HG03095 (cell line): ENCODE data around the gene CFAP20DC.
"Not testable (repeated sequence)": the region's sequence is repeated elsewhere in the genome, so short reads cannot be mapped to it uniquely, and the experiment has no call there.

Experiments
- ATAC-seq: cut with Tn5 transposase; IDR thresholded peaks from one replicate; pipeline ENCODE4 v1.9.1; 2021; ENCODE audit warnings: moderate library complexity; ENCODE audit not compliant: unreplicated experiment

CFAP20DC gene

DNA sequence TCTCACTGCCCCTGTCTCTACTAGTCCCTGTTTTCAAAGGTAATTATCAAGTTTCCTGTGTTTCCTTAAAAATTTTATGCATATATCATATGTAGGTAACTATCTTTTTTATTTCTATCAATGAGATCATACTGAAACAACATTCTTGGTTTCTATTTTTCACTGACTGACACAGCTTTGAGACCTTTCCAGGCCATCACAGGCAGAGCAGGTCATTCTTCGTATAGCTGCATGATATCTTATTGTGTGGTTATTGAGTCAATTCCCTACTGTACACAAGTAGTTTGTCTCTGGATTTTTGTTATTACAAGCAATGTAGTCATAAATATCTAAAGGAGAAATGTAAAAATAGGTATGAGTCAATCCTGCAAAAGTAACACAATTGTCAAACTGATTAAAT lies 169.6 kb downstream of the CFAP20DC start:
- no peak for ATAC-seq

DNA sequence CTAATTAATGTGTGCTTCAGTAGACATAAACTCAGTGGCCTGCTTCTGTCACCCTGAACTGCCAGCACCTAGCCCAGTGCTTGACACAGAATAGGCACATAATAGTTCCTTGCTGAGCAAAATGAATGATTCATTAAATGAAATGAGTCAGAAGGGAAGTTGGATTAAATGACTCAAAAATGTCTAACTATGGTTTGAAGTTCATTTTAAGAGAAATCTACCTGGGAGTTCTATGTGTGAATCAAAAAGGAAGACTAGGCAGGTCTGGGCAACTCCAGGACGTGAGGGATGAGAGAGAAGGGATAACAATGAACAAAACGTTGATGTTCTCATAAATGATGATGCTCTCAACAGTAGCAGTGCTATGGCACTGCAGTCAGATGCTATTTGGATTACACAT lies 175.0 kb downstream of the CFAP20DC start:
- ATAC-seq = peak; percentile 76

DNA sequence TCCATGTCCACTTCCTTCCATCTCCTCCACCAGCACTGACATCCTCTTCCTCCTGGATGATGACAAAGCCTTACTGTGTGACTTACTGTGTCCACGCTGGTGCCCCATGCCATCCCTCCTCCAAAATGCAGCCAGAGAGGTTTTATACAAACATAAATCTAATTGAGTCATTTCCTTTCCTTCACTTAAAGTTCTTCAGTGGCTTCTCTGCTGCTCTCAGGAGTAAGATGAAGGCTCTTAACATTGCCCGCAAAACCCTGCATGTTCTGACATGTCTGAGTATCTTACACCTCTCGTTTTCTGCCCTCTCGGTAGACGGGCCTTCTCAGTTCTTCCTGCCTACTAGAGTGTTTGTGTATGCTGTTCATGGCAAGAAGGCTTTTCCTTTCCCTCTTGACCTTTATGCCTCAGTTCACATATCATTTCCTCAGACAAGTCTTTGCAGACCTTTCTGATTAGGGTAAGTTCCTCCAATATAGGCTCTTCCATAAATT lies 175.5 kb downstream of the CFAP20DC start:
- ATAC-seq = peak; percentile 71

DNA sequence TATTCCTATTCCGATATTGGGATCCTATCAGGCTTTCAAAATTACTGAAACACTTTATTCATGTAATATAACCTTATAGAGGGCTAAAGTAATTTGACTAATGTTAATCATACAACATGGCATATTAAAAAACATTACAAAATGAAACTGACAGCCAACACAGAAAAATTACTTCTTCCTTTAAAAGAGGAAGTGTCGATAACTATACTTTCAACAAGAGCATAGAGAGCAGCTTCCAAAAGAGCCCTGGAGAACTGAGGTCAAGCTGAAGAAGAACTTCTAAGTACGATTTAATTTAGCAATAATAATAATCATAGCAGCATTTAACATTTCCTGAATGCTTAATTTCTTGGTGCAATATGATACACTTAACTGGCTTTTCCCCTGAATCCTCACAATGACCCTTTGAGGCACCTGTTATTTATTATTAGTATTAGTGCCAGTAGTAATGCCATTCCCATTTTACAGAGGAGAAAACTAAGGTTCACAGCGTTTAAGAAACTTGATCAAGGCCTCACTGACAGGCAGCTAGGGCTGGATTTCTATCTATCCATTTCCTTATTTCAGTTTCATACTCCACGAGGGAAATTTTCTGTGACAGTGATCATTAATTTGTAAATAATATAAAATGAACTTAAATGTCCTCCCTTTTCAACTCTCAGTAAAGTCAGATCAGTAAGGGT lies 181.6 kb downstream of the CFAP20DC start:
- ATAC-seq = peak; percentile 57

DNA sequence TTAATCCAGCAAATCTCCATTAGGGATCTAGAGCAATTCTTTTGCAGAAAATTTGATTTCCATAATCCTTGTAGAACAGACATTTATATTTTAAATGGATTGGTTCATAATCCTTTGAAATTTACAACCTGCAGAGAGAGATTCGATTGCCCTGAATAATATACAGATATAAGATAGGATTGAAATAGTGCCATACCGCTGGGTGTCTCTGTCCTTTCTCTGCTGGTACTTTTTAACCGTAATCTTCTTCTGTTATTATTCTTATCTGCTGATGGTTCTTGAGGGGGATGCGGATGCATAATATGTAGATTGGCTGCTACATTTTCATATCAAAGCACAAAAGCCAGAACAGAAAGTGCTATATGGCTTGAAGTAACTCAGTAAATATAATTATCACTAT lies 182.2 kb downstream of the CFAP20DC start:
- no peak for ATAC-seq

DNA sequence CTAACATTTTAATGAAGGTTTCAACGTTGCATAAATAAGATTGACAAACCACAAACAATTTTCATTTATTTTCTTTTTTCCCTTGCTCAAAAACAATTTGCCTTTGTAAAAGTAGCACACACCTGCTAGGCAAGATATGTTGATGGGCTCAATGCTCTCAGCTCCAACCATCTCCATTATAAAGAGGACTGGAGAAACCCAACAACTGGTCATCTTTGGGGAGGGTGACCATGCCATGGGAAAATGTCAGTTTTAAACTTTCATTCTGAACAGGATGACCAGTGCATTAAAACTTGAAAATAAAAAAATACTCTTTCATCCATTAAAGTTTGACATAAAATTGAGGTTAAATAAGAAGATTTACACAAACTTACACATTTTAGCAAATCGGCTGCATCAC lies 183.7 kb downstream of the CFAP20DC start:
- no peak for ATAC-seq

DNA sequence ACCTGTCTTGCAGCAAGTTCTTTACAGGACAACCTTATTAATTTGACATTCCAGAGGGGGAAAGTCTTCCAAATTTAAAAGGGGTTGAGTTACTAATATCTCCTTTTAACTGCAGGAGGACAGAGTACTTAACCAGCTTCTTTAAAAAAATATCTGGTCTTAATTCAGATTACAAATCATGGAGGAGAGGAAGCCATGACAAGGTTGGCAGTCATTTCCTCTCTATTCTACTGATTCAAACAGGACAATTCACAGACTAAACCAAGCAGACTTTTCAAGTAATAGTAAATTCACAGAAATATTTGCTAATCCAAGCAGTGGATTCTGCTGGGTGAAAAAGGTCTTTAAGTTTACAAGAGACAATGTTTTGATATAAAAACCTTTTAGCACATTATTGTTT lies 185.3 kb downstream of the CFAP20DC start:
- no peak for ATAC-seq

DNA sequence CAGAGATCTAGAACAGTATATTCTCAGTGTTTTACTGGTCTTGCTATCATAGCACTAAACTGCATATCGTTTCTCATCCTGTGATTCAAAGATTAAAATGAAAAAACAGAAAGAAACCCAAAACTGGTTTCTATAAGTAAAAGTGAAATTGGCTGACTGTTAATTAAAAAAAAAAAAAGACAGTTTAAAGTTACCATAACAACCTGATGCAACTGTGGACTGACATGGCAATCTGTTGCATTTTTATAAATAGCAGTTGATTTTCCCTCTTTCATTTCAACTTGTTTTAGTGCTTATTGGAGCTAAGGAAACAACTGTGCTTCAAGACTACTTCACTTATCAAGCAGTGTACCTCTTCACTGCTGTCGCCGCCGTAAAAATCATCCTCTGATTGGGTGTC lies 186.6 kb downstream of the CFAP20DC start:
- no peak for ATAC-seq

DNA sequence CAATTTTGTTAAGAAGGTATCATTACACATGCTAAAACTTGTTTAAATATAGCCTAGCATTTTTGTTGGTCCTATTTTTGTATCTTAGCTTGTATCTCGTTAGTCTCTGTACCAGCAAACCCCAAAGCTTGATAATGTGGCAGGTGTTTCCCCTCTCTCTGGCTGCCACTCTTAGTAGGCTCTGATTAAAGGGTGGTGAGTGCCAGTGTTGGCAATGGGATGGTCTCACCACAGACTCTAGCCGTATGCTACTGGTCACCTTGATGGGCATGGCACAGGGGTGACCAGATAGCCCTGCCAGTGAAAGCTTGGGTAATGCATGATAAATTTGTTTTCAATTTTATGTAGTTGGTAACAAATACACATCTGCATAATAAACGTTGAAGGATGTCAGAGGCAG lies 188.3 kb downstream of the CFAP20DC start:
- ATAC-seq = no peak

DNA sequence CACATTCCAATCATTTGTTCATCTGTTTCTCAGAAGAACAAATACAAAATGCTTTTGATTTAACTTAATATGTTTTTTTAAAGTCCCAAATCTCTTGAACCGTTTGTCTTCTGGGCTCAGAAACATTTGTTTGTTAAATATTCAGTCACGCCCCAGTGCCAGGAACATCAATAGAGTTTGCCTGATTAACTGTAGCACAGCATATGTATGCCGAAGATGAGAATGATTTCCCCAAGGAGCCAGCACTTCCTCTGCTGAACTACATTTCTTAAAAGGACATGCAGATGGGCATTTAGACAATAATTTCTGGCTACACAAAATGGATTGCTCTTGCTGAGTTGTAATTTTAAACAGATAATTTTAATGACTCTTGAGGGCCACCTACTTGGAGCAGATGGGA lies 191.7 kb downstream of the CFAP20DC start:
- no peak for ATAC-seq

DNA sequence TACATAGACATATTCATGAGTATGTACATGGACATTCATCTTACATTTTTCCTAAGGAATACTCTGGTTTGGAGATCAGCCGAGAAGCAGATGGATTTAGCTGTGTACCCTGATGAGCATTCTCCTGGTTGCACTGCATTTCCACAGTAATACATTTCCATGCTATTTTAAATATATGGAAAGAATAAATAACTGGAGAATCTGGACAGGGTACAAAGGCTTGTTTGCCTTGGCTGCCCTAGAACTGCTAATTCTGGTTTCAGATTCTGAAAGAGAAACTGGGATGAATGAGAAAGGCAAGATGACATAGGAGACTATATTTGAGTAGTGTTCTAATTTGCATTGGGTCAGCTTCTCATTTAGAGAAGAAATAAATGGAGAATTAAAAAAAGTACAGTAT lies 192.4 kb downstream of the CFAP20DC start:
- ATAC-seq = no peak

DNA sequence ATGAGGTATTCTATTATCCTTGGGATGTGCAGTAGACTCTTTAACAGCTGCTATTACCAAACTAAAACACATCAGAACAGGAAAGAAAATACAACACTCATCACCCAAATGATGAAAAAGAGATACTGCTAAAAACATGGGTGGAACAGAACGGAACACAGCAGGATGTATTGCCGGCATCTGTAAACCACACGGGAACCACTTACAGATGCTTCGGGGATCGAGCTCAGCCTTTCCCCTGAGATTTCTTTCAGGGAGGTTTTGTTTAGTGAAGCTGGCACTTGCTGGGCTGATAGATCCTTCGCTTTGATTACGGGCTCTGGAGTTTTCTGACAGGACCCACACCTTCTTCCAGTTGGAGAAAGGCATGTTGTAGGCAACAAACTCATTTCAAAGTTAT lies 201.0 kb downstream of the CFAP20DC start:
- no peak for ATAC-seq

DNA sequence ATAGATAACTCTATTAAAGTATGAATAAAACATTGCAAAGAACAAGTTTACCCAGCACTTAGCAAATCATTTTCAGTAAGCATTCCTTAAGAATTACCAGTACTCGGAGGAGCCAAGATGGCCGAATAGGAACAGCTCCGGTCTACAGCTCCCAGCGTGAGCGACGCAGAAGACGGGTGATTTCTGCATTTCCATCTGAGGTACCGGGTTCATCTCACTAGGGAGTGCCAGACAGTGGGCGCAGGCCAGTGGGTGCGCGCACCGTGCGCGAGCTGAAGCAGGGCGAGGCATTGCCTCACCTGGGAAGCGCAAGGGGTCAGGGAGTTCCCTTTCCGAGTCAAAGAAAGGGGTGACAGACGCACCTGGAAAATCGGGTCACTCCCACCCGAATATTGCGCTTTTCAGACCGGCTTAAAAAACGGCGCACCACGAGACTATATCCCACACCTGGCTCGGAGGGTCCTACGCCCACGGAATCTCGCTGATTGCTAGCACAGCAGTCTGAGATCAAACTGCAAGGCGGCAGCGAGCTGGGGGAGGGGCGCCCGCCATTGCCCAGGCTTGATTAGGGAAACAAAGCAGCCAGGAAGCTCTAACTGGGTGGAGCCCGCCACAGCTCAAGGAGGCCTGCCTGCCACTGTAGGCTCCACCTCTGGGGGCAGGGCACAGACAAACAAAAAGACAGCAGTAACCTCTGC lies 207.6 kb downstream of the CFAP20DC start:
- ATAC-seq = not testable (repeated sequence)

DNA sequence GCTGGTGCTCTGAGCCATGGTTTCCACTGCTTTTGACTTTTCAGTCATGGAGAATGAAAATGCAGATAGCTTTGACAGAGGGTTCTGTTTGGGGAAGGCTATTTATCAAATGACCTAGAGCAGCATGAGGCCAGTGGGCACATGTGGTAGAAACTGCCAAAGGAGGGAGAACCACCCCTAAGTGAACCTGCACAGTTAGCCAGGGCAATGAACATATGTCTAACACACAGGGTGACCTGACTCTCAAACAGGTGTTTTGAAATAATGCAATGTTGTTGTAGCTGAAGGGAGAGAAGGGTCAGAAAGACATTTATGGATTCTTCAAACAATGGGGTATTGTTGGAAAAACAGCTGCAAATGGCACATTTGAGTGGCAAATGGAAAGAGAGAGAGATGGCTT lies 208.9 kb downstream of the CFAP20DC start:
- no peak for ATAC-seq

DNA sequence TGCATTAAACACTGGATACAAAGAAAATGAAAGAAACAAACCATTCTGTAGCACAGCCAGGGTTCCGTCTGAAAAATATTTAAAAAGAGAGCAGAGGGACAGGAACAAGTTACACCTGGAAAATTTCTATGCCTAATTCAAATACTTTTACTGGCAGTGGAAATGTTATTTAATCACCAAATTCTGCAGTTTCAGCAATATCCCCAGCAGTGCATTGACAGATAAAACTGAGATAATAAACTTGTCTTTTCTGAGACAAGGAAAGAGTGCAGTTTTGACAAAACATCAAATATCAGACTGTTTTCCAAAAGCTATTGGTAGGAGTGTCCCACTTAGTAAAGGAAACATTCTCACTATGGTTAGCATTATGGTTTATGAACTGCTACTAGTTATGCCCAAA lies 209.9 kb downstream of the CFAP20DC start:
- ATAC-seq = no peak

DNA sequence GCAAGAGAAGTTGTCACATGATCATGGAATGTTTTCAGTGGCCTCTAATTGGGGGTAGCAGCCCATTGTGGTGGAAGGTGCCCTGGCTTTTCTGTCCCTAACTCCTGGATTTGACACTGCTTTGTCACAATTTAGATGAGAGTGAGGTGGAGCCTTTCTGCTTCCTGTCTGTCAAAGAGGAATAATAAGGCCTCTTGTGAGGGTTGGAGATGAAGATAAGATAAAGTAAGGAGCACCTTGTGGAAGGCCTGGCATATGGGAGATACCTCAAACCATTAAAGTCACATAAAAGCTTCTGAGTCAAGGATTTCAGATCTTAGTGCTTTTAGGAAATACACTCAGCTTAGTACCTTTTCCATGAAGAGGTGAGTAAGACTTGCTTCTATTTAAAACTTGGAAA lies 210.6 kb downstream of the CFAP20DC start:
- ATAC-seq = no peak

DNA sequence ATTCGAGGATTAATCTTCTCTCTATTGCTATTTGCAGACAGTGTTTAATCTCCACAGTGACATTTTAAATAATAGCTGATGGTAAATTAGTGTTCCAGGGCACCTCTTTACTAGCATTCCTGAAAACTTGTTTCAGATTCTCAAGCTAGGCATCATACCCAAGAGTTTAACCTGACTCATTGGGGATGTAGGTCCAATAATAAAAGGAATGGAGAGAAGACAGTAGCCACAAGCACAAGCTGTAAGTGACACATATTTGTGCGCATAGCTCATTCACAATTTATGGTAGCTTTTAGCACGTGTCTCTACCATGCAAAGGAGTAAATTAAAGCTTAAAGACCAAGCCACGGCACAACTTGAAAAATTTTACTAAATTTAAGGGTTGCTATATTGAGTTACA lies 212.0 kb downstream of the CFAP20DC start:
- ATAC-seq = no peak

DNA sequence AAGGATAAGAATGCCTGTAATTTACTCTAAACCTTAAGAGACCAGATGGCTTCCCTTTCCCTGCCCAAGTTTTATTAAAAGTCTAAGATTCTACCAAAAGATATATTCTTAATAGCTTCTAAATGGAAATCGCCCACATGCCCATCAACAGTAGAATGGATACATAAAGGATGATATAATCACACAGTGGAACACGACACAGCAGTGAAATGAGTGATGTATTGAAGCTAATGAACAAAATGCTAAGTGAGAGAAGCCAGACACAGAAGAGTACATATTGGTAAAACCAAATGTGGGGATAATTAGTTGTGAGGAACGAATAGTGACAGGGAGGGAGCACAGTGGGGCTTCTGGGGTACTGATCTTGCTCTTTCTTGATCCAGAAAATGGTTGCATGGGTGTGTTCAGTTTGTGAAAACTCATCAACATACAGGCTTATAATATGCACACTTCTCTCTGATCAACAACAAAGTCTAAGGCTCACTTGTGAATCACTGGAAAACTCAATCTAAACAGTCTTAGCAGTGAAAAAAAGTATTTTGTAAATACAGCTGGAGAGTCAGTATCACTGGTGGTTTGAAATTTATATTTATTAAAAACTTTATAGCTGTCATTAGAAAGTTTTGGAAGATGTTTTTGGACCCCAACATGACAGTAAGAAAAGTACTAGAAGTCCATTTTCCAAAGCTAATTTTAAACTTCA lies 212.5 kb downstream of the CFAP20DC start:
- ATAC-seq = no peak

DNA sequence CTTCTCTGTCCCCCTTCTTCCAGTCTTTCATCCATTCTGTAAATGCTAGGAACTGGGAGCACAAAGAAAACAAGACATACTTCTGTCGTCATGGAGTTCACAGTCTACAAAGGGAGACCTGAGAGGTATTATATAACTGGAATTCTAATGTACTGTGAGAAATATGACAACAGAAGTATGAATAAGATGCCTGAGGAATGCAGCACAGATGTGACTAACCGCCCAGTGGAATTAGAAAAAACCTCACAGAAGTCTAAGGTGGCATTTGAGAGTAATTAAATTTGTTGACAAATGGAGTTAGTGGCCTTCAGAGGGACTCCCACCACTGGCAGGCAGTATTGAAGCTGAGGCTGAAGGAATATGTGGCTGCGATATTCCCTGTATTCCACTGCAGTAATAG lies 214.7 kb downstream of the CFAP20DC start:
- ATAC-seq = no peak

DNA sequence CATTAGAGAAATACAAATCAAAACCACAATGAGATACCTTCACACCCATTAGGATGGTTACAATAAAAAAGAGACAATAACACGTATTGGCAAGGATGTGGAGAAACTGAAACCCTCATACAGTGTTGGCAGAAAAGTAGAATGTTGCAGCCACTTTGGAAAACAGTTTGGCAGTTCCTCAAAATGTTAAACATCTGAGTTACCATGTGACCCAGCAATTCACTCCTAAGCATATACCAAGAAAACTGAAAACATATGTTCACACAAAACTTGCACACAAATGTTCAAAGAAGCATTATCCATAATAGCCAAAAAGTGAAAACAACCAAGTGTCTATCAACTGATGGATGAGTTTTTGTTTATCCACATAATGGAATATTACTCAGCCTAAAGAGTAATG lies 216.3 kb downstream of the CFAP20DC start:
- ATAC-seq = no peak

DNA sequence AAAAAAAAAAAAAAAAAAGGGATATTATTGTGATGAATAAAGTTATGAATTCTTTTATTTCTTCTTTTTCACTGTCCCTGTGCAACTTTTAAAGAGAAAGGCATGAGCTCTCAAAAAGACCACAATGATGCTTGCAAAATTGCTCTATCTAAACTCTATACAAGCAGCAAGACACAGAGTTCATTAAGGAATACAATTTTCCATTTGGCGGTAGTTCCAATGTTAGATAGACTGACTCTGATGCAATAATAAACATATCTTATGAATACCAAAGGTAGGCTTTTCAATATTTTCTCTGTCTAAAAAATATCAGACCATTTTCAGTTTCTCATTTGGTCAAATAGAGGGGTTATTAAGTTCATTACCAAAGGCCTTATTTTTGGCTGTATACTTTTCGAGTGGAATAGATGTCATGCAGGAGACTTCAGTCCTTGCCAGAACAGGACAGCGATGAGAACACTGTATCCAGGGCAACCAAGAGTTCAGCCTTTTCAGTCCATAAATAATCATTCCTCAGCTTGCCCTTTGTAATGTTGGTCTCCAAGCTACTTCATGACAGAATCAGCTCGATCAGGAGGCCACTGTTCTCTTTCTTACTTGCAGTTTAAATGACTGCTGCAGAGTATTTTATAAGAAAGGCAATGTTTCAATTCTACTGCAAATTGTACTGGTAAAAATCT lies 220.4 kb downstream of the CFAP20DC start:
- ATAC-seq = no peak
